HPDE6-E6E7 (cell line): ENCODE measurements around the gene SLC35G1.

Source experiments
- DNase-seq: peaks from one replicate; pipeline ENCODE4 v3.0.0; 2011; ENCODE audit warnings: missing footprints; ENCODE audit errors: extremely low spot score

SLC35G1 gene

GRCh38 chr10:93947524-93947923 lies 53.7 kb downstream of the SLC35G1 start:
- no peak for DNase-seq

GRCh38 chr10:93951905-93952304 lies 58.1 kb downstream of the SLC35G1 start:
- DNase-seq, result no peak
